ENCODE measurements around the gene CBX2.

GRCh38 chr17:79781012-79781650 lies 3.2 kb downstream of the CBX2 start:
- TF ChIP-seq CTCF (IDR thresholded peaks at IDR 0.05): no peak
- TF ChIP-seq EZH2 (IDR thresholded peaks at IDR 0.05): no peak
